ENCODE results near the gene HOMER2.

The HOMER2 gene

GRCh38 chr15:82971218-82971984 lies 18.9 kb upstream of the HOMER2 start:
- Histone ChIP-seq H3K9me3 (ENCODE audit: control insufficient read depth, insufficient read depth, low read length) (no peaks in the 10 kb centered on the region), H3K4me2 (ENCODE audit: low read length) (no peak overlapping the region), H4K20me1 (ENCODE audit: control insufficient read depth, insufficient read depth, low read depth, low read length) (no peaks in the 10 kb centered on the region), H3K9me2 (replicated peaks; ENCODE audit: control insufficient read depth, low read length) (no peaks in the 10 kb centered on the region), H3K79me2 (ENCODE audit: control insufficient read depth, low read length) (no peaks in the 10 kb centered on the region), H3K4me3 (ENCODE audit: low read length) (no peak overlapping the region), H3K27me3 (ENCODE audit: control insufficient read depth, low read length) (0 out of 2 replicates have a peak, but pooled peaks cover 4% of the 10 kb centered on the region), H3K4me1 (ENCODE audit: control insufficient read depth, low read length) (no peaks in the 10 kb centered on the region), H3F3A (ENCODE audit: control insufficient read depth, insufficient read depth) (no peaks in the 10 kb centered on the region), H3K27ac (ENCODE audit: low read depth, low read length) (no peak overlapping the region), H3K36me3 (ENCODE audit: control insufficient read depth, low read length) (no peaks in the 10 kb centered on the region)
- no peak for TF ChIP-seq EZH2phosphoT487 (IDR thresholded peaks at IDR 0.05; ENCODE audit: borderline replicate concordance, low read length)

DNA sequence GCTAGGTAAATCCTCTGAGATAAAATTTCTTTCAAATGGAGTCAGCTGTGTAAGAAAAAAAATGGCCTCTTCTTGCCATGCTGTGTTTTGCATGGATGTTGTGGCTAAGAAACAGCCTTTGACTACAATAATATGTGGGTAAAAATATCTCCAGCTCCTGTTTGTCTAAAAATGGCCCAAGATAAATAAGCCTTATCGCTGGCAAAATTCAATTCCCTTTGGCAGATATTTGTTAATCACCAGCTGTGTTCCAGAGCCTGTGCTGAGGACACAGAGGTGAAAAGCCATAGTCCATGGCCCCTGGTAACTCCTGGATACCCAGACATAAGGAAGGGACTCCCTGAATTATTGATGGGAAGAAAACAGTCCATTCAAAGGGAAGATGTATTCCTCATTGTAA lies 18.2 kb upstream of the HOMER2 start:
- no peaks in the 10 kb centered on the region for H4K20me1 ChIP-seq (ENCODE audit: control insufficient read depth, insufficient read depth, low read depth, low read length)
- H3K4me3 ChIP-seq (ENCODE audit: low read length): no peak overlapping the region
- H3K4me2 ChIP-seq (ENCODE audit: low read length): no peak overlapping the region
- H3K36me3 ChIP-seq (ENCODE audit: control insufficient read depth, low read length): no peaks in the 10 kb centered on the region
- 0 out of 2 replicates have a peak, but pooled peaks cover 4% of the 10 kb centered on the region for H3K27me3 ChIP-seq (ENCODE audit: control insufficient read depth, low read length)
- TF ChIP-seq EZH2phosphoT487 (IDR thresholded peaks at IDR 0.05; ENCODE audit: borderline replicate concordance, low read length): no peak
- TF ChIP-seq, protein P1, sequence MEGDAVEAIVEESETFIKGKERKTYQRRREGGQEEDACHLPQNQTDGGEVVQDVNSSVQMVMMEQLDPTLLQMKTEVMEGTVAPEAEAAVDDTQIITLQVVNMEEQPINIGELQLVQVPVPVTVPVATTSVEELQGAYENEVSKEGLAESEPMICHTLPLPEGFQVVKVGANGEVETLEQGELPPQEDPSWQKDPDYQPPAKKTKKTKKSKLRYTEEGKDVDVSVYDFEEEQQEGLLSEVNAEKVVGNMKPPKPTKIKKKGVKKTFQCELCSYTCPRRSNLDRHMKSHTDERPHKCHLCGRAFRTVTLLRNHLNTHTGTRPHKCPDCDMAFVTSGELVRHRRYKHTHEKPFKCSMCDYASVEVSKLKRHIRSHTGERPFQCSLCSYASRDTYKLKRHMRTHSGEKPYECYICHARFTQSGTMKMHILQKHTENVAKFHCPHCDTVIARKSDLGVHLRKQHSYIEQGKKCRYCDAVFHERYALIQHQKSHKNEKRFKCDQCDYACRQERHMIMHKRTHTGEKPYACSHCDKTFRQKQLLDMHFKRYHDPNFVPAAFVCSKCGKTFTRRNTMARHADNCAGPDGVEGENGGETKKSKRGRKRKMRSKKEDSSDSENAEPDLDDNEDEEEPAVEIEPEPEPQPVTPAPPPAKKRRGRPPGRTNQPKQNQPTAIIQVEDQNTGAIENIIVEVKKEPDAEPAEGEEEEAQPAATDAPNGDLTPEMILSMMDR (IDR thresholded peaks at IDR 0.05; ENCODE audit: low read depth, low read length, poor library complexity, severe bottlenecking): no peak
- H3K4me1 ChIP-seq (ENCODE audit: control insufficient read depth, low read length): no peaks in the 10 kb centered on the region
- no peaks in the 10 kb centered on the region for H3K79me2 ChIP-seq (ENCODE audit: control insufficient read depth, low read length)
- H3K9me2 ChIP-seq (replicated peaks; ENCODE audit: control insufficient read depth, low read length): no peaks in the 10 kb centered on the region
- no peaks in the 10 kb centered on the region for H3K9me3 ChIP-seq (ENCODE audit: control insufficient read depth, insufficient read depth, low read length)
- no peak overlapping the region for H3K27ac ChIP-seq (ENCODE audit: low read depth, low read length)
- no peaks in the 10 kb centered on the region for H3F3A ChIP-seq (ENCODE audit: control insufficient read depth, insufficient read depth)

DNA sequence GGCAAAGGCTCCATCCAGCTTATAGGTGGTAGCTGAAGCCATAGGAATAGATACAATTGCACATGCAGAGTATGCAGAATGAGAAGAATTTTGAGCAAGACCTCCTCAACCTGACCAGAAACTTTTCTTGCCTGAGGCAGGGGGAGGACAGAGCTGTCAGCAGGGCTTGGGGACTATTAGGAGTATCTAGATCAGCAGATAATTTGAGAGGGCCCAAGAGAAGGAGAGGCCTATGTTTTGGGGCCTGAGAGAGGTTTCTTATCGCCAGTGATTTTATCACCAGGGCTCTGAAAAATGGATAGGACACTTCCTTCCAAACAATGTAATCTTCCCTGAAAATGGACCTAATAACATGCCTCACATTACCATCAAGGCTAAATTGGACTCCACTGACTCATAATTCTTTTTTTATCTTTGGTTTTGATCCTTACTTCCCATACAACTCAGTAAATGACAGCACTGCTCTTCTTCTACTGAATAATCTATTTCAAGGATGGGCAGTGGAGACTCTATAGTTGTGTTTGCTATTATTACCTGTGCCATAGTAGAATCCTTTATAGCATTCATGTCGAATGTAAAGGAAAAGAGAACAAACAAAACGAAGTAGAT lies 17.7 kb upstream of the HOMER2 start:
- Histone ChIP-seq H3K4me1 (ENCODE audit: control insufficient read depth, low read length) (no peaks in the 10 kb centered on the region), H3K9me3 (ENCODE audit: control insufficient read depth, insufficient read depth, low read length) (no peaks in the 10 kb centered on the region), H3K27me3 (ENCODE audit: control insufficient read depth, low read length) (0 out of 2 replicates have a peak, but pooled peaks cover 4% of the 10 kb centered on the region), H3K79me2 (ENCODE audit: control insufficient read depth, low read length) (no peaks in the 10 kb centered on the region), H3K27ac (ENCODE audit: low read depth, low read length) (no peak overlapping the region), H3F3A (ENCODE audit: control insufficient read depth, insufficient read depth) (no peaks in the 10 kb centered on the region), H3K4me2 (ENCODE audit: low read length) (no peak overlapping the region), H3K36me3 (ENCODE audit: control insufficient read depth, low read length) (no peaks in the 10 kb centered on the region), H3K4me3 (ENCODE audit: low read length) (no peak overlapping the region), H4K20me1 (ENCODE audit: control insufficient read depth, insufficient read depth, low read depth, low read length) (no peaks in the 10 kb centered on the region), H3K9me2 (replicated peaks; ENCODE audit: control insufficient read depth, low read length) (no peaks in the 10 kb centered on the region)
- no peak for TF ChIP-seq EZH2phosphoT487 (IDR thresholded peaks at IDR 0.05; ENCODE audit: borderline replicate concordance, low read length)
- TF ChIP-seq, protein P1 (IDR thresholded peaks at IDR 0.05; ENCODE audit: low read depth, low read length, poor library complexity, severe bottlenecking): no peak

- H3F3A ChIP-seq (ENCODE audit: control insufficient read depth, insufficient read depth): no peaks in the 10 kb centered on the region
- no peaks in the 10 kb centered on the region for H3K4me1 ChIP-seq (ENCODE audit: control insufficient read depth, low read length)
- H3K79me2 ChIP-seq (ENCODE audit: control insufficient read depth, low read length): no peaks in the 10 kb centered on the region
- H3K4me3 ChIP-seq (ENCODE audit: low read length): no peak overlapping the region
- TF ChIP-seq EZH2phosphoT487 (IDR thresholded peaks at IDR 0.05; ENCODE audit: borderline replicate concordance, low read length): no peak
- TF ChIP-seq, protein P1 (IDR thresholded peaks at IDR 0.05; ENCODE audit: low read depth, low read length, poor library complexity, severe bottlenecking): no peak
- H3K36me3 ChIP-seq (ENCODE audit: control insufficient read depth, low read length): no peaks in the 10 kb centered on the region
- H3K4me2 ChIP-seq (ENCODE audit: low read length): no peak overlapping the region
- H4K20me1 ChIP-seq (ENCODE audit: control insufficient read depth, insufficient read depth, low read depth, low read length): no peaks in the 10 kb centered on the region
- no peak overlapping the region for H3K27ac ChIP-seq (ENCODE audit: low read depth, low read length)
- H3K9me2 ChIP-seq (replicated peaks; ENCODE audit: control insufficient read depth, low read length): no peaks in the 10 kb centered on the region
- no peaks in the 10 kb centered on the region for H3K9me3 ChIP-seq (ENCODE audit: control insufficient read depth, insufficient read depth, low read length)
- H3K27me3 ChIP-seq (ENCODE audit: control insufficient read depth, low read length): 0 out of 2 replicates have a peak, but pooled peaks cover 4% of the 10 kb centered on the region
These were observed 16.8 kb upstream of the HOMER2 start for GRCh38 chr15:82969353-82969752.
